Vagina (tissue), 2 donors: ENCODE results near the gene DLX6.

Experiments used
- CTCF ChIP-seq, 3 experiments: fragments of 450-650 bp in 2 of 3; fragments of 200-600 bp in 1 of 3; sonication (generic) in 1 of 3; IDR thresholded peaks; one replicate each; pipeline ENCODE4 v1.5.1; 2017 to 2019; ENCODE audit warnings: antibody characterized with exemption in 3 of 3, mild to moderate bottlenecking in 2 of 3, moderate library complexity in 2 of 3
- POLR2AphosphoS5 ChIP-seq, 2 donors: sonication (generic); formaldehyde crosslinking; IDR thresholded peaks; one replicate each; pipeline ENCODE4 v1.9.0; 2017; ENCODE audit warnings: antibody characterized with exemption in 2 of 2, mild to moderate bottlenecking in 2 of 2, low read depth in 1 of 2; ENCODE audit not compliant: insufficient read depth in 1 of 2

DNA sequence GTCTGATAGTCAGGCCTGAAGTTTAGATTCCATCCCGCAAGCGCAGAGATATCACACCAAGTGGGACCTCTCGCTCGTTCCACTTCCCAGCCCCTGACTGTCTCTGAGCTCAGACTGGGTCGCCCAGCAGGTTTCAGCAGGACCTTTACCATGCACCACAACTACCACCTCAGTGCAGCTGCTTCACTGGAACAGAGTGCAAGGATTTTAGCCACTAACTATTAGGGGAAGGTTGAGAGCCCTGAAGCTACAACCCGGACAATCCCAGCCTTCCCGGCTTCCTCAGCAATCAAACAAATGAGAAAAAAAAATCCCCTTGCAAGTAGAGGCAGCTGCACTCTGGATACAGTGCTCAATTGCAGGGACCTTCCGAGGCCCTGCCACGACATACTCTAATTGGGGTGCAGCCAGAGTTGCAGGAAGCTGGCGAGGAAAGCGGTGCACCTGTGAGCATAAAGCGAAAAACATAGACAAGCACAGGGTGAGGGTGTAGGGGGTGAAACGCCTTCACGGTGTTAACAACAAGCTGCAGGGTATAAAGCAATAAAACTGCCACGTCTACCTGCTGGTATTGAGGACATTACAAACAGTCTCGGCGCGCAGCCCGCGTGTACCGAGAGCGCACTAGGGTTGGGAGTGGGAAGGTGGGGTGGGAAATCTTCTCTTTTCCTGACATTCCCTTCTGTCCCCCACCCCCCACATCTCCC is 2.6 kb upstream of the DLX6 start:
- TF ChIP-seq CTCF (IDR thresholded peaks at IDR 0.05) (no peak), POLR2AphosphoS5 (IDR thresholded peaks at IDR 0.05; ENCODE audit: insufficient read depth in 1 of 2, low read depth in 1 of 2) (no peak)
